ENCODE data around the gene AFF3.

The AFF3 gene

DNA sequence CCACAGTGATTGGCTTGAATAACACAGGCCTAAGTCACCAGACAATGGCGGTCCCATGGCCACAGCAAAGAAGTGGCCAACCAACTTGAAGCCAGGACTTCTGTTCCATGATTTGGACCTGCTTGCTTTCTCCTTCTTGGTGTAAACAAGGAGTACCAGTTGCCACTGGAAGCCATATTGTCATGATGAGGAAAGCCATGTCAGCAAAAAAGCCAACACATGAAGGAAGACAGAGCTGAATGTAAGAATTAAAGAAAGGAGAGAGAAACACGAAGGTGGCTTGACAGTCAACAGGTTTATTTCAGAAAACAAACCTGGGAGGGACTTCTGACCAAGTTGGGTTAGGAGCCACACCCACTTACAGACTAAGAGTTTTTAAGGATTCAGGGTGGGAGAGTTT lies 620.2 kb downstream of the AFF3 start:
- TF ChIP-seq, protein P1, sequence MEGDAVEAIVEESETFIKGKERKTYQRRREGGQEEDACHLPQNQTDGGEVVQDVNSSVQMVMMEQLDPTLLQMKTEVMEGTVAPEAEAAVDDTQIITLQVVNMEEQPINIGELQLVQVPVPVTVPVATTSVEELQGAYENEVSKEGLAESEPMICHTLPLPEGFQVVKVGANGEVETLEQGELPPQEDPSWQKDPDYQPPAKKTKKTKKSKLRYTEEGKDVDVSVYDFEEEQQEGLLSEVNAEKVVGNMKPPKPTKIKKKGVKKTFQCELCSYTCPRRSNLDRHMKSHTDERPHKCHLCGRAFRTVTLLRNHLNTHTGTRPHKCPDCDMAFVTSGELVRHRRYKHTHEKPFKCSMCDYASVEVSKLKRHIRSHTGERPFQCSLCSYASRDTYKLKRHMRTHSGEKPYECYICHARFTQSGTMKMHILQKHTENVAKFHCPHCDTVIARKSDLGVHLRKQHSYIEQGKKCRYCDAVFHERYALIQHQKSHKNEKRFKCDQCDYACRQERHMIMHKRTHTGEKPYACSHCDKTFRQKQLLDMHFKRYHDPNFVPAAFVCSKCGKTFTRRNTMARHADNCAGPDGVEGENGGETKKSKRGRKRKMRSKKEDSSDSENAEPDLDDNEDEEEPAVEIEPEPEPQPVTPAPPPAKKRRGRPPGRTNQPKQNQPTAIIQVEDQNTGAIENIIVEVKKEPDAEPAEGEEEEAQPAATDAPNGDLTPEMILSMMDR (conservative IDR thresholded peaks at IDR 0.05; ENCODE audit: low read depth), result no peak
- ChIA-PET POLR2A (ENCODE audit: low non-redundant PET) (no interaction called here), CTCF (no interaction called here)
- H3K27ac ChIP-seq, result no peak overlapping the region
- DNase-seq (ENCODE audit: low spot score), result no peak

DNA sequence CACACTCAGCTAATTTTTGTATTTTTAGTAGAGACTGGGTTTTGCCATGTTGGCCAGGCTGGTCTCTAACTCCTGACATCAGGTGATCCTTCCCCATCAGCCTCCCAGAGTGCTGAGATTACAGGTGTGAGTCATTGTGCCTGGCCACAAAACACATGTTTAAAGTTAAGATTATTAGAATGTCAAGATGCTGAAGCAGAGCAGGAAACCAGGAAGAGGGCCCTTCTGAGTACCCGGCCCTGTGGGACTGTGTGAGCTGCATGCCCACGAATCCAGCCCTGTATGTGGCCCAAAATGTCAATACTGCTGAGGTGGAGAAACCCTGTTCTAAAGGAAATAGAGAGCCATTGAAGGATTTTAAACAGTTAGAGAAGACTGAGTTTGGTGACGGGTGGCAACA lies 621.6 kb downstream of the AFF3 start:
- TF ChIP-seq, protein P1 (conservative IDR thresholded peaks at IDR 0.05; ENCODE audit: low read depth), result no peak
- POLR2A ChIA-PET (ENCODE audit: low non-redundant PET), result no interaction called here
- H3K27ac ChIP-seq, result no peak overlapping the region
- DNase-seq (ENCODE audit: low spot score), result no peak
- CTCF ChIA-PET, result interaction anchor here (0.7 kb wide), 1 partner anchor 1761 kb away, joined by 4 read pairs; no protein-coding TSS in a partner anchor

DNA sequence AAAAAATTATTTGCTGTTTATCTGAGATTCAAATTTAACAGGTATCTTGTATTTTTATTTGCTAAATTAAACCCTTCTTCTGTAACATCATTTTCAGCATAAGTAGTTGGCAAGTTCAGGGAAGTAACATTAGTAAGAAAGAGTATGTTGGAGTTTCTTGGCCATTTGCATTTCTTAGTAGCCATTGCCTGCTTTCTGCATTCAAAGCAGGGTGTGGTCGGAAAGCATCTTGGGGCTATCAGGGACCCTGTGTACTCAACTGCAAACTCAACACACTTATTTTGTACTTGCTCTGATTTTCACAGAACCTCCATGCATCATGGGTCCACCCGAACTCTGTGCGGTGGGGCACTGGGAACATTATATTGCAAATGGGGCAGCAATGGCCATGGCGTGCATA lies 622.2 kb downstream of the AFF3 start:
- ChIA-PET CTCF (interaction anchor here (0.7 kb wide), 1 partner anchor 1761 kb away, joined by 4 read pairs; no protein-coding TSS in a partner anchor), POLR2A (ENCODE audit: low non-redundant PET) (no interaction called here)
- TF ChIP-seq, protein P1 (conservative IDR thresholded peaks at IDR 0.05; ENCODE audit: low read depth), result no peak
- no peak for DNase-seq (ENCODE audit: low spot score)
- no peak overlapping the region for H3K27ac ChIP-seq

DNA sequence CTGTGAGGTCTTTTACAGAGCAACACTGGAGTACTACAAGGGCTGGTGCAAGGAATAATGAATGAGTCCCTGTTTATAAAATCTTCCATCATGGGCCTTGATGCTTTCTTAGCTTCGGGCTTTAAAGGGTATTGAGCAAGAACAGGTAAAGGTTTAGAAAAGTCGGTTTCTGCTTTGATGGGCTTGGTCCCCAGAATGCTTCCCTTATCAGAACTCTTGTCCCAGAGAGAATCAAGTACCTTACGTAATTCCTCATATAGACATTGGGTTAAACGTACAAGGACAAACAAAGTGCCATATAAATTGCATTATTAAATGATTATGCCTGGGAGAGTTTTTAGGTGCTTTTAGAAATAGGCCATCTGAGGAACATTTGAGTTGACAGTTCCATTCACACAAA lies 628.0 kb downstream of the AFF3 start:
- H3K27ac ChIP-seq, result no peak overlapping the region
- TF ChIP-seq, protein P1 (conservative IDR thresholded peaks at IDR 0.05; ENCODE audit: low read depth), result no peak
- ChIA-PET POLR2A (ENCODE audit: low non-redundant PET) (no interaction called here), CTCF (interaction anchor here (0.8 kb wide), 1 partner anchor 233 kb away, joined by 3 read pairs; no protein-coding TSS in a partner anchor)
- no peak for DNase-seq (ENCODE audit: low spot score)

DNA sequence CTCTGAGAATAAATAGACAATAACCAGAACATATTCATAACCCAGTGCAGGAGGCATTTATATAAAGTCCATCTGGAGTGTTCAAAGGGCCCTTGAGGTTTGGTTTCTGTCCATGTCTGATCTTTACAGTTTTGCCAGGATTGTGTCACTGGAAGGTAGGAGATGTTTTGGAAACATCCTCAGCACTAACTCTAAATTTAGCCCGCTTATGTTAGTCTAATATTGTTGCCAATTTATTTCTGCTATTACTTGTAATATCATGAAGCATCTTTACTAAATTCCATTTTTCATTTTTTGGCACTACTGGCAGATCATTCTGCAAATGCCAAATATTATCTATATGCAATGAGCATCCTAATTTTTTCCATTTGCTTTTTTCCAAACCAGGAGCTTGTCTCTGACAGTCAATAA lies 630.2 kb downstream of the AFF3 start:
- ChIA-PET POLR2A (ENCODE audit: low non-redundant PET) (no interaction called here), CTCF (no interaction called here)
- H3K27ac ChIP-seq, result no peak overlapping the region
- DNase-seq (ENCODE audit: low spot score), result no peak
- TF ChIP-seq, protein P1 (conservative IDR thresholded peaks at IDR 0.05; ENCODE audit: low read depth), result no peak

DNA sequence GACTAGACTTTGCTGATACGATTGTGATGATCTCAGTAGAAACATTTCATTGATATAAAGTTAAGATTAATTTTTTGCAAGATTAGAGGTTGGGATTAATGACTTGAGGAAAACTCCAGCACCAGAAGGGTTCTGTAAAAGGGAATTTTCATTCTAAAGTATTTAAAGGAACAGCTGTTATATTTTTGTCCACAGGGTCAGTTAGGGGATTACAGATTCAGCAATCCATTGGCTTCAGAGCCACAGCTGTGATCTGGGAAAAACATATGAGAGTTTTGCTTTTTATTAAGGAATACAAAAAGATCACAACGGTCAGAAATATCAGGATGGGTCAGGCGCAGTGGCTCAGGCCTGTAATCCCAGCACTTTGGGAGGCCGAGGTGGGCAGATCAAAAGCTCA lies 633.0 kb downstream of the AFF3 start:
- TF ChIP-seq, protein P1 (conservative IDR thresholded peaks at IDR 0.05; ENCODE audit: low read depth), result no peak
- POLR2A ChIA-PET (ENCODE audit: low non-redundant PET), result no interaction called here
- DNase-seq (ENCODE audit: low spot score), result no peak
- CTCF ChIA-PET, result no interaction called here
- H3K27ac ChIP-seq, result no peak overlapping the region
